ENCODE data around the gene UIMC1. TPM values are rescaled to one million over a fixed set of nuclear protein-coding genes. Genes with fewer than 3 reads are reported as not detected.

UIMC1 gene
- total RNA-seq, 2 donors from 2014 or later, result 46.6 to 50.8 TPM

DNA sequence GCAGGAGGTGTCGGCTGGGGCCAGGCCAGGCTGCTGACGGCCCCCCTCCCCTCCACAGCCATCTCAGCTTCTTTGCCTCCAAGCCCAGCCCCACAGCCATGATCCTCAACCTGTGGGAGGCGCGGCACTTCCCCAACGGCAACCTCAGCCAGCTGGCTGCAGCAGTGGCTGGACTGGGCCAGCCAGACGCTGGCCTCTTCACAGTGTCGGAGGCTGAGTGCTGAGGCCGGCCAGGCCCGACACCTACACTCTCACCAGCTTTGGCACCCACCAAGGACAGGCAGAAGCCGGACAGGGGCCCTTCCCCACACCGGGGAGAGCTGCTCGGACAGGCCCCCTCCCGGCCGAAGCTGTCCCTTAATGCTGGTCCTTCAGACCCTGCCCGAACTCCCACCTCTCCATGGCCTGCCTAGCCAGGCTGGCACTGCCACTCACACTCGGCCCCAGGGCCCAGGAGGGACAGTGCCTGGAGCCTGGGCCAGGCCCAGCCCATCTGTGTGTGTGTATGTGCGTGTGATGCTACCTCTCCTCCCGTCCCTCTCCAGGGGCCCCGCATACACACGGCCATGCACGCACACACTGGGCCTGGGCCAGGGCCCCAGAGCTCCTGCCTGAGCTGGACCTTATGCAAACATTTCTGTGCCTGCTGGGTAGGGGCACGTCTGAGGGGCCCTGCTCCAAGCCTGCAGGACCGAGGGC lies 126.8 kb downstream of the UIMC1 start:
- Histone ChIP-seq H3K4me1 (ENCODE audit: control insufficient read depth, insufficient read depth, low read length) (no peaks in the 10 kb centered on the region), H3K9ac (ENCODE audit: extremely low read depth, low read length, poor library complexity, severe bottlenecking) (no peak overlapping the region), H3K9me3 (ENCODE audit: control insufficient read depth, low read length) (no peaks in the 10 kb centered on the region), H3K36me3 (ENCODE audit: control insufficient read depth, insufficient read depth, low read length) (no peaks in the 10 kb centered on the region), H3K4me3 (ENCODE audit: low read length) (no peak overlapping the region), H3K27me3 (ENCODE audit: control insufficient read depth, insufficient read depth, low read length, poor library complexity, severe bottlenecking) (no peaks in the 10 kb centered on the region), H3K27ac (ENCODE audit: low read depth, low read length) (no peak overlapping the region)
- H3K27me3 Mint-ChIP-seq (ENCODE audit: insufficient read depth), result no peaks in the 10 kb centered on the region
- no peaks in the 10 kb centered on the region for H3K9me3 Mint-ChIP-seq
- peaks cover 4% of the 10 kb centered on the region for H3K4me1 Mint-ChIP-seq
- TF ChIP-seq, protein P1, sequence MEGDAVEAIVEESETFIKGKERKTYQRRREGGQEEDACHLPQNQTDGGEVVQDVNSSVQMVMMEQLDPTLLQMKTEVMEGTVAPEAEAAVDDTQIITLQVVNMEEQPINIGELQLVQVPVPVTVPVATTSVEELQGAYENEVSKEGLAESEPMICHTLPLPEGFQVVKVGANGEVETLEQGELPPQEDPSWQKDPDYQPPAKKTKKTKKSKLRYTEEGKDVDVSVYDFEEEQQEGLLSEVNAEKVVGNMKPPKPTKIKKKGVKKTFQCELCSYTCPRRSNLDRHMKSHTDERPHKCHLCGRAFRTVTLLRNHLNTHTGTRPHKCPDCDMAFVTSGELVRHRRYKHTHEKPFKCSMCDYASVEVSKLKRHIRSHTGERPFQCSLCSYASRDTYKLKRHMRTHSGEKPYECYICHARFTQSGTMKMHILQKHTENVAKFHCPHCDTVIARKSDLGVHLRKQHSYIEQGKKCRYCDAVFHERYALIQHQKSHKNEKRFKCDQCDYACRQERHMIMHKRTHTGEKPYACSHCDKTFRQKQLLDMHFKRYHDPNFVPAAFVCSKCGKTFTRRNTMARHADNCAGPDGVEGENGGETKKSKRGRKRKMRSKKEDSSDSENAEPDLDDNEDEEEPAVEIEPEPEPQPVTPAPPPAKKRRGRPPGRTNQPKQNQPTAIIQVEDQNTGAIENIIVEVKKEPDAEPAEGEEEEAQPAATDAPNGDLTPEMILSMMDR (conservative IDR thresholded peaks at IDR 0.05), result no peak
- H3K36me3 Mint-ChIP-seq (ENCODE audit: low read depth), result no peaks in the 10 kb centered on the region
- 88 to 90% methylated on average over 10 to 23 of the region's 23 CpGs for WGBS, 2 experiments (ENCODE audit: insufficient coverage in 1 of 2, insufficient read length in 1 of 2)
- H3K27ac Mint-ChIP-seq, result no peak overlapping the region
- no peak overlapping the region for H3K4me3 Mint-ChIP-seq
- DNase-seq, result no peak

DNA sequence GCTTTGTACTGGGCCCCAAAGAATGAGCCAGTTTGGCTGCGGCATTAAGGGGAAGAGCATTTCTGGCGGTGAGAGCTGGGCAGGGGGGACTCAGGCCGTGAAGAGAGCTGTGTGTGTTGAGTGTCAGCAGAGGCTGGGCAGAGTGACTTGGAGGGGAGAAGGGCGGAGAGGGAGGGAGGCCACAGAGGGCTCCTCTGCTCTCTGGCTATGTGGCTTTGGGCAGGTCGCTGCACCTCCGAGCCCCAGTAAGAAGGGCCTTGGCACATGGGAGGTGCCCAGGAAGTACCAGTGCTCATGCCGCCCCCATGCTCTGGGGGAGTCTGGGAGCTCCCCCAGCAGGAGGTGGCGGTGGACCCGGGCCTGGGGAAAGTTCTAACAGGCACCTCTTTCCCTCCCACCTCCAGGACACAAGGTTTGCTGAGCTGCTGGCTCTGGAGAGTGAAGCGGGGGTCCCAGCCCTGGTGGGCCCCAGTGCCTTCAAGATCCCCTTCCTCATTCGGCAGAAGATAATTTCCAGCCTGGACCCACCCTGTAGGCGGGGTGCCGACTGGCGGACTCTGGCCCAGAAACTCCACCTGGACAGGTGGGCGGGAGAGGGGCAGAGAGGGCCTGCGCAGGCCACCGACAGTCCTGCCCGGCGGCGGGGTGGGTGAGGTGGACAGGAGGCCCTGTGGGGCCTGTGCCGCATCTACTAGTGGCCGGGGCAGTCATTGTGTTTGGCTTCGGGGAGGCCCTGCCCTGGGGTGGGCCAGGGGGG lies 127.5 kb downstream of the UIMC1 start:
- no peak overlapping the region for H3K27ac Mint-ChIP-seq
- H3K27me3 ChIP-seq (ENCODE audit: control insufficient read depth, insufficient read depth, low read length, poor library complexity, severe bottlenecking), result no peaks in the 10 kb centered on the region

GRCh38 chr5:176878463-176878862 lies 128.1 kb downstream of the UIMC1 start:
- DNase-seq, result no peak
- Mint-ChIP-seq H3K36me3 (ENCODE audit: low read depth) (no peaks in the 10 kb centered on the region), H3K9me3 (no peaks in the 10 kb centered on the region), H3K4me3 (no peak overlapping the region), H3K27me3 (ENCODE audit: insufficient read depth) (no peaks in the 10 kb centered on the region), H3K27ac (no peak overlapping the region), H3K4me1 (no peaks in the 10 kb centered on the region)
- WGBS, 2 experiments (ENCODE audit: insufficient coverage in 1 of 2, insufficient read length in 1 of 2), result 94 to 100% methylated on average over 3 to 12 of the region's 12 CpGs
- H3K27ac ChIP-seq (ENCODE audit: low read depth, low read length), result no peak overlapping the region
- H3K4me1 ChIP-seq (ENCODE audit: control insufficient read depth, insufficient read depth, low read length), result no peaks in the 10 kb centered on the region
- no peaks in the 10 kb centered on the region for H3K9me3 ChIP-seq (ENCODE audit: control insufficient read depth, low read length)
- H3K4me3 ChIP-seq (ENCODE audit: low read length), result no peak overlapping the region
- no peaks in the 10 kb centered on the region for H3K27me3 ChIP-seq (ENCODE audit: control insufficient read depth, insufficient read depth, low read length, poor library complexity, severe bottlenecking)
- no peak overlapping the region for H3K9ac ChIP-seq (ENCODE audit: extremely low read depth, low read length, poor library complexity, severe bottlenecking)
- TF ChIP-seq, protein P1 (conservative IDR thresholded peaks at IDR 0.05), result no peak
- no peaks in the 10 kb centered on the region for H3K36me3 ChIP-seq (ENCODE audit: control insufficient read depth, insufficient read depth, low read length)

More for the DNA sequence above, 127.5 kb downstream of the UIMC1 start:
- H3K27me3 Mint-ChIP-seq (ENCODE audit: insufficient read depth), result no peaks in the 10 kb centered on the region
- H3K4me3 Mint-ChIP-seq, result no peak overlapping the region
- Histone ChIP-seq H3K4me3 (ENCODE audit: low read length) (no peak overlapping the region), H3K9ac (ENCODE audit: extremely low read depth, low read length, poor library complexity, severe bottlenecking) (no peak overlapping the region), H3K36me3 (ENCODE audit: control insufficient read depth, insufficient read depth, low read length) (no peaks in the 10 kb centered on the region), H3K4me1 (ENCODE audit: control insufficient read depth, insufficient read depth, low read length) (no peaks in the 10 kb centered on the region), H3K9me3 (ENCODE audit: control insufficient read depth, low read length) (no peaks in the 10 kb centered on the region), H3K27ac (ENCODE audit: low read depth, low read length) (no peak overlapping the region)
- no peaks in the 10 kb centered on the region for H3K9me3 Mint-ChIP-seq
- H3K4me1 Mint-ChIP-seq, result no peaks in the 10 kb centered on the region
- DNase-seq, result no peak
- whole genome bisulfite sequencing, 2 experiments (ENCODE audit: insufficient coverage in 1 of 2, insufficient read length in 1 of 2), result 87 to 89% methylated on average over 14 to 23 of the region's 23 CpGs
- TF ChIP-seq, protein P1 (conservative IDR thresholded peaks at IDR 0.05), result no peak
- no peaks in the 10 kb centered on the region for H3K36me3 Mint-ChIP-seq (ENCODE audit: low read depth)
